HFF-Myc (cell line): Measurements from ENCODE around the gene GUCY2D.
A peak's percentile ranks its signal among the peaks of the same experiment; 100 is the strongest.

Experiments used
- DNase-seq: peaks from one replicate; pipeline ENCODE4 v3.0.0-alpha.2; 2011; ENCODE audit warnings: low read depth; ENCODE audit errors: extremely low read depth
- H3K4me3 ChIP-seq: replicated peaks from 2 replicates; pipeline ENCODE4 v1.5.1; 2011; ENCODE audit warnings: low read depth, mild to moderate bottlenecking, control low read depth, low read length
- CTCF ChIP-seq: IDR thresholded peaks from 2 replicates; pipeline ENCODE4 v1.5.1; 2012; ENCODE audit warnings: mild to moderate bottlenecking, low read depth, low read length, control low read depth; ENCODE audit errors: missing control alignments

GUCY2D gene

GRCh38 chr17:7992516-7992915 is 9.9 kb upstream of the GUCY2D start:
- TF ChIP-seq CTCF: no peak
- DNase-seq: no peak
- no peak overlapping the region for H3K4me3 ChIP-seq

GRCh38 chr17:7992924-7993323 is 9.5 kb upstream of the GUCY2D start:
- H3K4me3 ChIP-seq: no peak overlapping the region
- no peak for DNase-seq
- TF ChIP-seq CTCF: no peak

GRCh38 chr17:7993972-7994589 is 8.3 kb upstream of the GUCY2D start:
- no peak overlapping the region for H3K4me3 ChIP-seq
- no peak for DNase-seq
- TF ChIP-seq CTCF: no peak

- H3K4me3 ChIP-seq: no peak overlapping the region
- no peak for DNase-seq
- no peak for TF ChIP-seq CTCF
Measured at GRCh38 chr17:7995724-7996123, 6.7 kb upstream of the GUCY2D start.

DNA sequence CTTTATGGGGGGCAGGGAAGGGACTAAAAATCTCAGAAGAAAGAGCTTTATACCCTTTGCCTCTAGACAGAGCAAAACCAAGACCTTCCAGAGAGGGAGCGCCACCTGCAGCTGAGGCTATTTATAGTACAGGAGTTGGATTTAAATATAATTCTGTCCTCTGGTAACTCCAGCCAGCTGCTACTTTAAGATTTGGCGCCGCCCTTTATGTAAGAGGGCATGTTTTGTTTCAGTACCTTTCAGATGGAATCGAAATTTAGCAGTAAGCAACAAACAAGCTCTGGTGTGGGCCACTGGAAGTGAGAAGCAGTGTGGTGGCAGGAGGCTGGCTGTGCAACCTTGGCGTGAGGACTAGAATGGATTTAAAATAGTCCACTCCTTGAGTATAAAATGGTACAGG is 5.2 kb upstream of the GUCY2D start:
- no peak for DNase-seq
- TF ChIP-seq CTCF: peak; percentile 37
- no peak overlapping the region for H3K4me3 ChIP-seq

GRCh38 chr17:8002721-8003593 is 542 bp downstream of the GUCY2D start:
- no peak overlapping the region for H3K4me3 ChIP-seq
- DNase-seq: no peak
- TF ChIP-seq CTCF: no peak
